Common myeloid progenitor, CD34-positive (primary cell): ENCODE results near the gene CLDN22.

Source experiments
- CTCF ChIA-PET: fragments of 350-600 bp; sonication (Branson Sonifier 250); formaldehyde crosslinking; loops from one replicate; lab custom pipeline; 2021; ENCODE audit warnings: antibody characterized with exemption; lab: Charles Lee
- POLR2A ChIA-PET: fragments of 350-600 bp; sonication (Branson Sonifier 250); formaldehyde crosslinking; loops from one replicate; lab custom pipeline; 2021; ENCODE audit warnings: antibody characterized with exemption; lab: Charles Lee
- DNase-seq, 3 donors: peaks; one replicate each; pipeline versions ENCODE4 v3.0.0 to v3.0.0-alpha.2; 2013
- H3K27ac ChIP-seq, 2 experiments: 1 replicate in 1 of 2; 2 replicates in 1 of 2; pipeline ENCODE4 v1.7.0; 2013; ENCODE audit warnings: inconsistent platforms in 2 of 2, low read length in 2 of 2, mild to moderate bottlenecking in 2 of 2, low read depth in 1 of 2, moderate library complexity in 1 of 2; ENCODE audit not compliant: severe bottlenecking in 2 of 2, insufficient read depth in 1 of 2, poor library complexity in 1 of 2
- H3K27me3 ChIP-seq, 5 experiments: replicated peaks in 2 of 5; 1 replicate in 3 of 5; 2 replicates in 2 of 5; pipeline versions ENCODE4 v1.6.1 to v1.7.0; 2013; ENCODE audit warnings: low read length in 4 of 5, mild to moderate bottlenecking in 2 of 5, moderate library complexity in 2 of 5, inconsistent platforms in 1 of 5; ENCODE audit not compliant: insufficient read depth in 5 of 5, control insufficient read depth in 4 of 5
- H3K36me3 ChIP-seq, 4 experiments: 1 replicate in 2 of 4; 2 replicates in 2 of 4; pipeline versions ENCODE4 v1.6.1 to v1.7.0; 2013; ENCODE audit warnings: low read length in 3 of 4, control low read depth in 1 of 4, mild to moderate bottlenecking in 1 of 4; ENCODE audit not compliant: control insufficient read depth in 4 of 4, insufficient read depth in 4 of 4
- H3K4me1 ChIP-seq, 4 experiments: 1 replicate in 3 of 4; 2 replicates in 1 of 4; pipeline versions ENCODE4 v1.6.1 to v1.7.1; 2013; ENCODE audit warnings: low read length in 3 of 4, mild to moderate bottlenecking in 3 of 4, control low read depth in 1 of 4, inconsistent platforms in 1 of 4, moderate library complexity in 1 of 4; ENCODE audit not compliant: control insufficient read depth in 4 of 4, insufficient read depth in 4 of 4; ENCODE audit errors: control extremely low read depth in 1 of 4
- H3K4me3 ChIP-seq, 7 experiments: 1 replicate in 4 of 7; 2 replicates in 3 of 7; pipeline versions ENCODE4 v1.5.1 to v1.7.0; 2013; ENCODE audit warnings: mild to moderate bottlenecking in 7 of 7, low read length in 6 of 7, moderate library complexity in 6 of 7, inconsistent platforms in 2 of 7, low read depth in 2 of 7, control low read depth in 1 of 7; ENCODE audit not compliant: insufficient read depth in 4 of 7, control insufficient read depth in 1 of 7; ENCODE audit errors: extremely low read depth in 1 of 7
- H3K9me3 ChIP-seq, 5 experiments: 1 replicate in 4 of 5; 2 replicates in 1 of 5; pipeline versions ENCODE4 v1.6.1 to v1.7.1; 2013; ENCODE audit warnings: low read length in 4 of 5, mild to moderate bottlenecking in 2 of 5, inconsistent platforms in 1 of 5, low read depth in 1 of 5, moderate library complexity in 1 of 5; ENCODE audit not compliant: control insufficient read depth in 4 of 5, insufficient read depth in 2 of 5; ENCODE audit errors: control extremely low read depth in 1 of 5
- WGBS: methylation state at CpG from one replicate; pipeline ENCODE4 v1.1.5; 2013; ENCODE audit not compliant: insufficient coverage; 5-methylcytosine and 5-hydroxymethylcytosine counted together

The CLDN22 gene

DNA sequence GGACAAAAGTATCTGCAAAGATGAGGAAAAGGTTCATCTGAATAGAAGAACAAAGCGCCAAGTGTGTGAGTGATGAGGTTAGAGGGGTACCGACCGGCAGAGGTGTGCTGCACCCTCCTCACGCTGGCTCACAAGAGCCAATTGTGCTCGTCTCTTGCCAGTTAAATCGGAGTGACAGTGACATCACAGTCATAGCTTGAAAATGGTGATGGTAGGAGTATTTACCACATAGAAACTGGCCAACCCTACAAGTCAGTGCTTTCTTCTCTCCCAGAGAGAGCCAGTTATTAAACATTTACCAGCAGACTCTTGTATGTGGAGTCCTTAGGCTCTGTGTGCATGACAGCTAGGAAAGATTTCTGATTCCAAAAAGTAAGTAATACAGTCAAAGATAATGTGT, 32.4 kb downstream of the CLDN22 start:
- no peaks in the 10 kb centered on the region for H3K27me3 ChIP-seq
- WGBS: 100% methylated on average over 5 of the region's 6 CpGs
- no peak for DNase-seq
- peaks cover 0 to 25% (median 4%) of the 10 kb centered on the region in 4 experiments for H3K36me3 ChIP-seq
- H3K27ac ChIP-seq: no peak overlapping the region
- no peak overlapping the region for H3K4me3 ChIP-seq
- no peaks in the 10 kb centered on the region for H3K4me1 ChIP-seq
- ChIA-PET POLR2A (no interaction called here), CTCF (no interaction called here)
- peaks cover 0 to 3% (median 0%) of the 10 kb centered on the region in 5 experiments for H3K9me3 ChIP-seq

DNA sequence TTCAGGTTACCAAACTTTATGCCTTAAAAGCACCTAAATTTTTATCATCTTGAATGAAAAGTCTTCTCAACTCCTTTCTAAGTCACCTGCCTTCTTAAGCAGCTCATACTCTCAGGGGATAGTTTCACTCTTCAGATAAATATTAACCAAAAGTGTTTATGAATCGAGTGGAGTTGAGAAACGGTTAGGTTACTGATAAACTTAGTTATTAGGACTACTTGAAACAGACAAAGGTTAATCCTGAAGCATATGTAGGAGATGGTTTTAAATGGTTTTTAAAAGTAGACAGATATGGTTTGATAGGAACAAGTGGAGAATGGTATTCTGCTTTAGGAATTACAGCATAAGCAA, 32.8 kb downstream of the CLDN22 start:
- no CpG with 5 or more reads among the region's 2 CpGs for WGBS
- Histone ChIP-seq H3K27me3 (no peaks in the 10 kb centered on the region), H3K27ac (no peak overlapping the region), H3K36me3 (peaks cover 0 to 26% (median 4%) of the 10 kb centered on the region in 4 experiments), H3K4me1 (no peaks in the 10 kb centered on the region), H3K9me3 (peaks cover 0 to 3% (median 0%) of the 10 kb centered on the region in 5 experiments), H3K4me3 (no peak overlapping the region)
- ChIA-PET CTCF (interaction anchor here (1.2 kb wide), 1 partner anchor 30 kb away, joined by 3 read pairs; no protein-coding TSS in a partner anchor), POLR2A (no interaction called here)
- no peak for DNase-seq

DNA sequence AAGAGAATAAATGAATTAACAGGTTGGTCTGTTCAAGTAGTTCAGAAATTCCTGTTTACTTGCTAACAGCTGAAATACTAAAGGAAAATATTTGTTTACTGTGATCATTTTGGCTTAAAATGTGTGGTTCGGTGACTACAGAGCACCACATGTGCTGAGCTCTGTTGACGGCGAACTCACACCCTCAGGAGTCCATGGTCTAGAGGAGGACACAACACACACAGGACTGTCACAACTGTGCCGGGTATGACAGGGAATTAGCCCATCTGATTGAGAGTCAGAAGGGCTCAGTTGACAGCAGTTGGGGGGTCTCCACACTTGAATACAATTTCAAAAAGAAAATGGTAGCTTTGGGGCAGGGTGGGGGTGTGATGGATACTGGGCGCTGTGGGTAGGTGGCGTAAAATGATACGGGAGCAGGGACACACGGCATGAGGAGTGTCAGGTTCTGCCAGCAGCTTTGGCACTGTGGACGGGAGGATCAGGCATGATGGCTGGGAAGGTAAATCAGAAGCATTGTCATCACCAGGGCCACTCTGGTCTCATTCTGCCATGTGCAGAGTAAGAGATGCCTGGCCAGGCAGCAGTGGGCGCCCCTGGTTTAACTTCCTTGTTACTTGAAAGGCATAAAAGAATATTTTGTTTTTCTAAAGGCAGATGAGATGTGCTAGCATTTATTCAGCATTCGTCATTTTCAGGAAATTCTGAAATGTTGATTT, 33.3 kb downstream of the CLDN22 start:
- Histone ChIP-seq H3K4me1 (no peaks in the 10 kb centered on the region), H3K4me3 (no peak overlapping the region), H3K36me3 (peaks cover 0 to 26% (median 4%) of the 10 kb centered on the region in 4 experiments), H3K27ac (no peak overlapping the region), H3K9me3 (peaks cover 0 to 3% (median 0%) of the 10 kb centered on the region in 5 experiments), H3K27me3 (no peaks in the 10 kb centered on the region)
- CTCF ChIA-PET: interaction anchor here (1.1 to 1.2 kb wide), 2 partner anchors 27 to 29 kb away, joined by 3 read pairs; no protein-coding TSS in a partner anchor
- no peak for DNase-seq
- POLR2A ChIA-PET: no interaction called here
- WGBS: 100% methylated on average over 9 of the region's 11 CpGs

DNA sequence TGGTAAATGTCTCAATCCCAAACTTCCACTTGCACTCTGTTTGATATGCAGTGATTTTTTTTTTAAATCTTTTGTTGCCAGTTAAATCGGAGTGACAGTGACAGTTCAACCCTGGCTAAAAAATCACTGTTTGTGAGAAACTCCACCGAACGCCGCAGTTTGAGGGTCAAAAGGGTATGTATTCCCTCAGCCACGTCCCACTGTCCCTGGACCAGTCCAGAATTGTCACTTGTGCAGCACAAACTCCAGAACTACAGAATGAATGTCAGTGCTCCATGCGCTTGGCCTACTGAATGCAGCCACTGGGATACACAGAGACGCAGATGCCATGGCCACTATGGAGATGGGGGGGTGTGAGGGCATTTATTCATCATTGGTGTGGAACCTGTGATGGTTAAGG, 34.2 kb downstream of the CLDN22 start:
- H3K36me3 ChIP-seq: peaks cover 0 to 26% (median 4%) of the 10 kb centered on the region in 4 experiments
- ChIA-PET CTCF (interaction anchor here (1.1 to 1.2 kb wide), 2 partner anchors 26 to 28 kb away, joined by 3 read pairs; no protein-coding TSS in a partner anchor), POLR2A (no interaction called here)
- DNase-seq: no peak
- no peak overlapping the region for H3K4me3 ChIP-seq
- no peaks in the 10 kb centered on the region for H3K4me1 ChIP-seq
- no peaks in the 10 kb centered on the region for H3K27me3 ChIP-seq
- 96% methylated on average over 5 of the region's 7 CpGs for WGBS
- H3K9me3 ChIP-seq: peaks cover 0 to 3% (median 0%) of the 10 kb centered on the region in 5 experiments
- no peak overlapping the region for H3K27ac ChIP-seq

DNA sequence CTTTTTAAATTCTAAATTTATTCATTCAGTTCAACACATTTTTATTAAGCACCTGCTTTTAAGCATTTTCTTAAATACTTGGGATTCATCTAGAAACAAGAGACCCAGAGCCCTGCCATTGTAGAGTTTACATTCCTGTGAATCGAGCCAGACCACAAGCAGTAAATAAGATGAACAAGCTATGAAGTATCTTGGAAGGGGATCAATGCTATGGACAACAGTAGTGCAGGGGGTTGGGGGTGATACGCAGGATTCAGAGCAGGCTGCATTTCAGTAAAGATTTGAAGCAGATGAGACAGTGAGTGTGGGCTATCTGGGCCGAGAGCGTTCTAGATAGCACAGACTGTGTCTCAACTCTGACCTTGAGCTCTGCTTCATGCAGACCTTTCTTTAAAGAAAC, 35.1 kb downstream of the CLDN22 start:
- Histone ChIP-seq H3K36me3 (peaks cover 0 to 26% (median 5%) of the 10 kb centered on the region in 4 experiments), H3K27me3 (no peaks in the 10 kb centered on the region), H3K9me3 (peaks cover 0 to 3% (median 0%) of the 10 kb centered on the region in 5 experiments), H3K4me3 (no peak overlapping the region), H3K4me1 (no peaks in the 10 kb centered on the region), H3K27ac (no peak overlapping the region)
- POLR2A ChIA-PET: no interaction called here
- no peak for DNase-seq
- CTCF ChIA-PET: no interaction called here
- WGBS: 88% methylated on average over 1 of the region's 4 CpGs

DNA sequence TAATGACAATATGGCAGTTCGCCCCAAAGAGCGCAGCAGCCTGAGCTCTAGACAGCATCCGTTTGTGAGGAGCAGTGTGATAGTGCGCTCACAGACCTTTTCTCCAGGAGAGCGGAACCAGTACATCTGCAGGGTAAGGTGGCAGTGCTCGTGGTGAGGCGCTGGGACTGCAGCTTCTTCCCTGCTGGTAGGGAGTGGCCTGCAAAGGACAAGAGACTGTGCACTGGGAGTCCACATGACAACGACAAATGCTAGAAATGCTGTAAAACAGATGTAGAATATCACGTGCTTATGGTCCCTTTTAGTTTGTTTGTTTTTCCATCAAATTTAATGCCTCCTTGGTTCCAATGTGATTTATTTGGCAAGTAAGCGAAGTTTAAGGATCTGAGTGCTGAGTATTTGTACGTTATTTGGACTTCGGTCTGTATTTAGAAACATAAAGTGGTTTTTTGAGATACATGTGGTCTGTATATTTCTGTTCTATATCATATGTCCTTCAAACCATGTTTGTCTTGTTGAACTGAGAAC, 35.8 kb downstream of the CLDN22 start:
- Histone ChIP-seq H3K4me3 (no peak overlapping the region), H3K4me1 (no peaks in the 10 kb centered on the region), H3K36me3 (peaks cover 0 to 23% (median 4%) of the 10 kb centered on the region in 4 experiments), H3K9me3 (peaks cover 0 to under 1% (median 0%) of the 10 kb centered on the region in 5 experiments), H3K27me3 (no peaks in the 10 kb centered on the region), H3K27ac (no peak overlapping the region)
- CTCF ChIA-PET: interaction anchor here (1.3 kb wide), 1 partner anchor 22 kb away, joined by 3 read pairs; no protein-coding TSS in a partner anchor
- POLR2A ChIA-PET: no interaction called here
- WGBS: 97% methylated on average over 9 of the region's 12 CpGs
- no peak for DNase-seq

DNA sequence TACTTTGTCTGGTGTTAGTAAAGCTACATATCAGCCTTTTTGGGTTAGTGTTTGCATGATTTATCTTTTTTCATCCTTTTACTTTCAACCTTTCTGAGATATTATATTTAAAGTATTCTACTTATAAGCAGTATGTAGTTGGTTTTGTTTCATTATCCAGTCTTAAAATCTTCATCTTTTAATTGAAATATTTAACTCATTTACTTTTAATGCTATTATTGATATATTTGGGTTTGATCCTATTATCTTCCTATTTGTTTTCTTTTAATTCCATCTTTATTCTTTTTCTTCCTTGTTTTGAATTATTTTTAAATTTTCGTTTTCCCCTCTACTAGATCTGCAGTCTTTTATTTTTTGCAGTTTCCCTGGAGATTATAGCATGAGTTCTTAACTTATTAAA, 44.0 kb downstream of the CLDN22 start:
- no CpG with 5 or more reads among the region's 1 CpG for WGBS
- DNase-seq: no peak
- H3K36me3 ChIP-seq: peaks cover 2 to 8% (median 3%) of the 10 kb centered on the region in 4 experiments
- ChIA-PET POLR2A (no interaction called here), CTCF (interaction anchor here (2.5 kb wide), 1 partner anchor 17 kb away, joined by 5 read pairs; no protein-coding TSS in a partner anchor)
- no peaks in the 10 kb centered on the region for H3K4me1 ChIP-seq
- no peak overlapping the region for H3K27ac ChIP-seq
- H3K9me3 ChIP-seq: peaks cover 0 to 22% (median 6%) of the 10 kb centered on the region in 5 experiments
- H3K4me3 ChIP-seq: no peak overlapping the region
- H3K27me3 ChIP-seq: no peaks in the 10 kb centered on the region
